Ishikawa (cell line): ENCODE results near the gene KRT20.
A peak's percentile ranks its signal among the peaks of the same experiment; 100 is the strongest.

ENCODE experiments used
- CEBPB ChIP-seq: IDR thresholded peaks from 2 replicates; pipeline ENCODE4 v1.6.1; 2012
- CREB1 ChIP-seq: IDR thresholded peaks from 2 replicates; pipeline ENCODE4 v1.6.1; 2012; ENCODE audit warnings: low read depth
- EGR1 ChIP-seq: IDR thresholded peaks from 2 replicates; pipeline ENCODE4 v1.6.1; 2012
- EP300 ChIP-seq: IDR thresholded peaks from 2 replicates; pipeline ENCODE4 v1.6.1; 2012; ENCODE audit warnings: borderline replicate concordance
- FOXM1 ChIP-seq: IDR thresholded peaks from 2 replicates; pipeline ENCODE4 v1.6.1; 2012; ENCODE audit warnings: low read depth, borderline replicate concordance
- MAX ChIP-seq: IDR thresholded peaks from 2 replicates; pipeline ENCODE4 v1.6.1; 2012
- NFIC ChIP-seq: IDR thresholded peaks from 2 replicates; pipeline ENCODE4 v1.6.1; 2012
- RAD21 ChIP-seq: IDR thresholded peaks from 2 replicates; pipeline ENCODE4 v1.6.1; 2012; ENCODE audit warnings: low read depth
- REST ChIP-seq: IDR thresholded peaks from 2 replicates; pipeline ENCODE4 v1.6.1; 2012; ENCODE audit warnings: low read depth, mild to moderate bottlenecking
- TAF1 ChIP-seq: IDR thresholded peaks from 2 replicates; pipeline ENCODE4 v1.6.1; 2012; ENCODE audit warnings: low read depth, mild to moderate bottlenecking
- TCF12 ChIP-seq: IDR thresholded peaks from 2 replicates; pipeline ENCODE4 v1.6.1; 2012; ENCODE audit warnings: low read depth
- TEAD4 ChIP-seq: IDR thresholded peaks from 2 replicates; pipeline ENCODE4 v1.6.1; 2012
- USF1 ChIP-seq: IDR thresholded peaks from 2 replicates; pipeline ENCODE4 v1.6.1; 2012
- YY1 ChIP-seq: IDR thresholded peaks from 2 replicates; pipeline ENCODE4 v1.6.1; 2012; ENCODE audit warnings: low read depth
- ZBTB7A ChIP-seq: IDR thresholded peaks from 2 replicates; pipeline ENCODE4 v1.6.1; 2012; ENCODE audit warnings: low read depth

Gene KRT20

GRCh38 chr17:40884708-40885512, at the start of gene KRT20:
TSS of gene KRT20 (minus strand) at chr17:40885242. CDS start at chr17:40885185, 57 bp downstream.
- no peak for TF ChIP-seq USF1
- no peak for TF ChIP-seq TAF1
- no peak for TF ChIP-seq FOXM1
- no peak for TF ChIP-seq YY1
- TF ChIP-seq EGR1, result no peak
- TF ChIP-seq CREB1, result no peak
- no peak for TF ChIP-seq RAD21

GRCh38 chr17:40932608-40933007, 47.6 kb upstream of the KRT20 start:
- TF ChIP-seq CEBPB (peak; percentile 44), MAX (peak; percentile 41; the same call in 1 of the 2 replicates), NFIC (peak; percentile 83), TEAD4 (peak; percentile 97), TCF12 (peak; percentile 93), FOXM1 (peak; percentile 85), RAD21 (peak; percentile 34; the same call in 1 of the 2 replicates), YY1 (peak; percentile 47; the same call in 1 of the 2 replicates), TAF1 (no peak), EGR1 (no peak), CREB1 (no peak), EP300 (peak; percentile 94)

- no peak for TF ChIP-seq ZBTB7A
- TF ChIP-seq YY1, result no peak
- no peak for TF ChIP-seq RAD21
- TF ChIP-seq FOXM1, result no peak
Observed at GRCh38 chr17:40931311-40931710, 46.3 kb upstream of the KRT20 start.

- TF ChIP-seq RAD21 (no peak), TCF12 (no peak), CEBPB (no peak), NFIC (no peak), FOXM1 (no peak), USF1 (no peak)
Observed at GRCh38 chr17:40926341-40926740, 41.3 kb upstream of the KRT20 start.

- TF ChIP-seq REST (no peak), CREB1 (no peak), FOXM1 (no peak), USF1 (peak; percentile 25; the same call in 1 of the 2 replicates), ZBTB7A (no peak)
Observed at GRCh38 chr17:40922239-40922638, 37.2 kb upstream of the KRT20 start.

GRCh38 chr17:40921026-40921425, 36.0 kb upstream of the KRT20 start:
- no peak for TF ChIP-seq EGR1

GRCh38 chr17:40916366-40916765, 31.3 kb upstream of the KRT20 start:
- TF ChIP-seq NFIC (no peak), CEBPB (no peak), FOXM1 (no peak), ZBTB7A (no peak), CREB1 (no peak), EP300 (no peak), REST (no peak), MAX (no peak), EGR1 (no peak), RAD21 (no peak), TEAD4 (no peak), TCF12 (no peak)
